Liver (tissue), 9 donors: ENCODE results near the gene DLEC1. TPM values are rescaled to one million over a fixed set of nuclear protein-coding genes. Genes with fewer than 3 reads are reported as not detected.

Source experiments
- DNase-seq: peaks from one replicate; pipeline ENCODE4 v3.0.0-alpha.2; 2017; ENCODE audit warnings: low spot score
- H3K27ac ChIP-seq, 2 donors: one replicate each; pipeline ENCODE4 v1.7.0; 2013; ENCODE audit warnings: inconsistent platforms in 2 of 2, low read length in 2 of 2, control low read depth in 1 of 2, low read depth in 1 of 2, mild to moderate bottlenecking in 1 of 2
- H3K27me3 ChIP-seq, 4 donors: one replicate each; pipeline versions ENCODE4 v1.6.1 to v1.7.0; 2013; ENCODE audit warnings: low read length in 3 of 4, inconsistent platforms in 1 of 4, mild to moderate bottlenecking in 1 of 4, moderate library complexity in 1 of 4; ENCODE audit not compliant: control insufficient read depth in 4 of 4, insufficient read depth in 4 of 4
- H3K36me3 ChIP-seq, 4 donors: one replicate each; pipeline versions ENCODE4 v1.6.1 to v1.7.0; 2013; ENCODE audit warnings: low read length in 3 of 4, mild to moderate bottlenecking in 3 of 4, low read depth in 1 of 4, moderate library complexity in 1 of 4; ENCODE audit not compliant: control insufficient read depth in 4 of 4, insufficient read depth in 3 of 4
- H3K4me1 ChIP-seq, 4 donors: one replicate each; pipeline versions ENCODE4 v1.6.1 to v1.7.0; 2013; ENCODE audit warnings: low read length in 3 of 4, mild to moderate bottlenecking in 3 of 4, moderate library complexity in 1 of 4; ENCODE audit not compliant: control insufficient read depth in 4 of 4, insufficient read depth in 4 of 4
- H3K4me3 ChIP-seq, 3 donors: one replicate each; pipeline versions ENCODE4 v1.6.1 to v1.7.0; 2013; ENCODE audit warnings: low read length in 3 of 3, control low read depth in 1 of 3, low read depth in 1 of 3, mild to moderate bottlenecking in 1 of 3
- H3K9ac ChIP-seq, 2 donors: one replicate each; pipeline ENCODE4 v1.7.0; 2013; ENCODE audit warnings: low read length in 2 of 2, mild to moderate bottlenecking in 2 of 2, moderate library complexity in 2 of 2, control low read depth in 1 of 2, low read depth in 1 of 2
- H3K9me3 ChIP-seq, 4 donors: one replicate each; pipeline versions ENCODE4 v1.6.1 to v1.7.0; 2013; ENCODE audit warnings: low read length in 3 of 4; ENCODE audit not compliant: control insufficient read depth in 4 of 4
- CTCF ChIP-seq: fragments of 150-350 bp; IDR thresholded peaks from 2 replicates; pipeline ENCODE4 v1.5.1; 2017; ENCODE audit warnings: improper control_type of control experiment, low read depth, low read length; ENCODE audit not compliant: missing input control
- EGR1 ChIP-seq, 2 donors: IDR thresholded peaks; 2 replicates each; pipeline ENCODE4 v1.6.1; 2016 to 2018; ENCODE audit warnings: antibody characterized with exemption in 2 of 2, low read depth in 2 of 2
- FOXA1 ChIP-seq: IDR thresholded peaks from 2 replicates; pipeline ENCODE4 v1.6.1; 2016; ENCODE audit warnings: antibody characterized with exemption
- GABPA ChIP-seq, 2 donors: IDR thresholded peaks in 1 of 2; conservative IDR thresholded peaks in 1 of 2; 2 replicates each; pipeline ENCODE4 v1.6.1; 2016; ENCODE audit warnings: antibody characterized with exemption in 2 of 2, mild to moderate bottlenecking in 1 of 2, moderate library complexity in 1 of 2
- HNF4A ChIP-seq, 2 donors: conservative IDR thresholded peaks; 2 replicates each; pipeline ENCODE4 v1.6.1; 2016; ENCODE audit warnings: antibody characterized with exemption in 2 of 2, mild to moderate bottlenecking in 2 of 2
- HNF4G ChIP-seq: IDR thresholded peaks from 2 replicates; pipeline ENCODE4 v1.6.1; 2016; ENCODE audit warnings: antibody characterized with exemption
- JUND ChIP-seq, 2 donors: IDR thresholded peaks; 2 replicates each; pipeline ENCODE4 v1.6.1; 2016; ENCODE audit warnings: antibody characterized with exemption in 2 of 2
- NR2F2 ChIP-seq: IDR thresholded peaks from 2 replicates; pipeline ENCODE4 v1.6.1; 2016; ENCODE audit warnings: antibody characterized with exemption
- RAD21 ChIP-seq, 2 donors: IDR thresholded peaks; 2 replicates each; pipeline ENCODE4 v1.6.1; 2016; ENCODE audit warnings: antibody characterized with exemption in 2 of 2, mild to moderate bottlenecking in 2 of 2
- TAF1 ChIP-seq: conservative IDR thresholded peaks from 2 replicates; pipeline ENCODE4 v1.6.1; 2016; ENCODE audit warnings: antibody characterized with exemption, mild to moderate bottlenecking
- WGBS: extraction: QIAGEN DNeasy Blood & Tissue Kit; methylation state at CpG from one replicate; pipeline ENCODE4 v1.1.7; 2013; 5-methylcytosine and 5-hydroxymethylcytosine counted together
- polyA plus RNA-seq, 2 donors: library from polyadenylated mRNA; stranded (reverse) in 1 of 2; unstranded in 1 of 2; fragments of 200-250 nt in 1 of 2; fragments of >200 nt in 1 of 2; fragmentation: Nextera tagmentation in 1 of 2; extraction: Ambion mirVana in 1 of 2; gene quantifications; one replicate each; pipeline versions ENCODE4 v1.2.1 to v1.2.3, GENCODE V29; 2013 to 2015
- total RNA-seq, 2 donors: library from RNA; depleted of rRNA; stranded (reverse); fragments of >200 nt; gene quantifications; one replicate each; pipeline ENCODE4 v1.2.3, GENCODE V29; 2014
- TF ChIP-seq, protein P1 (sequence below): IDR thresholded peaks from 2 replicates; pipeline ENCODE4 v1.6.1; 2016; ENCODE audit warnings: antibody characterized with exemption, mild to moderate bottlenecking
- donor health status: healthy.
- donor health status: healthy.
- donor health status: healthy.
- donor health status: healthy.
- donor health status: healthy.

The DLEC1 gene
- total and polyA plus RNA-seq, 4 donors: 0.09 to 0.63 (median 0.30) TPM

DNA sequence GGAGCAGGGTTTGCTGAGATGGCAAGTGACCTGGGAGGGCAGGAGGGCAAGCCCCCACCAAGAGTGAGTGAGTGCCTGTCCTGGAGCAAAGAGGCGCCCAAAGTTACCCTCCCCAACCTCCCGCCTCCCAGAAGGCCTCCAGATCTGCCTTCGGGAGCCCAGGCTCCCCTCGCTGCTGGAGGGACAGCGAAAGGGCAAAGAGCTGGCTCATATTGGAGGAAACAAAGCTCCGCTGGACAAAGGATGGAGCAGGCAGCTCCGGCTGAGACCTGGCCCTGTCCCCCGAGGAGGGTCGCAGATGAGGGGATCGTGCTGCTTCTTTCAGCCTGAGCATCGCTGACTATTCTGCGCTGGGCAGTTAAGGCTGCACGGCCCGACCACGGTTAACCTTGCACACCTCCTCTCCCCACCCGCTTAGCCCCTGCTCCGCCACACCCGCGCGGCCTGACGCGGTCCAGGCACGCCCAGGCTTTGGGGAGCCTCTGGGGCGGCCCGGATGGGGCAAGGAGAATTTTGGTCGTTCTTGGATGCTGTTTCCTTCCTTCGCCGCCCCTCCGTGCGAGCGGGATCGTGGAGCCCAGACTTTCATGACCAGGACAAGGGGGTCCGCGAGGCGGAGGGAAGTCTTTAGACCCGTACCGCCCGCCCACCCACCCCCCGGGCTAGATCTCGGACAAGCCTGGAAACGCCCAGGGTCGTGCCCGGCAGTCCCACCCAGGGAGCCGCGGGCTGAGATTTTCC, 10.2 kb upstream of the DLEC1 start:
- DNase-seq: no peak
- WGBS: 31% methylated on average over 45 of the region's 45 CpGs
- Histone ChIP-seq H3K27ac (no peak overlapping the region), H3K36me3 (no peaks in the 10 kb centered on the region), H3K4me1 (peaks cover 0 to 24% (median 12%) of the 10 kb centered on the region in 4 donors), H3K9me3 (no peaks in the 10 kb centered on the region), H3K27me3 (no peaks in the 10 kb centered on the region), H3K9ac (no peak overlapping the region), H3K4me3 (peak overlapping the region in 1 of 3 donors; percentile 54)
- TF ChIP-seq HNF4A (conservative IDR thresholded peaks at IDR 0.05) (no peak), TAF1 (no peak), GABPA (IDR thresholded peaks at IDR 0.05 in 1 of 2, conservative IDR thresholded peaks at IDR 0.05 in 1 of 2) (no peak)

GRCh38 chr3:38029400-38030125, 9.4 kb upstream of the DLEC1 start, which contains the start of gene PLCD1:
PLCD1 (minus strand) TSS chr3:38029642; CDS start chr3:38029539, 103 bp downstream.
- Histone ChIP-seq H3K27me3 (no peaks in the 10 kb centered on the region), H3K9me3 (no peaks in the 10 kb centered on the region), H3K9ac (peak within 1 kb of the TSS; percentile 36 to 51), H3K4me1 (peaks cover 0 to 19% (median 9%) of the 10 kb centered on the region in 4 donors), H3K27ac (no peak within 1 kb of the TSS), H3K36me3 (no peaks in the 10 kb centered on the region), H3K4me3 (peak within 1 kb of the TSS in 2 of 3 donors; percentile 39 to 54)
- WGBS: 3% methylated on average over 75 of the region's 75 CpGs
- peak; percentile 64 for DNase-seq
- TF ChIP-seq RAD21 (IDR thresholded peaks at IDR 0.05) (peak in 1 of 2 donors; percentile 7), CTCF (no peak)

- 54% methylated on average over 8 of the region's 8 CpGs for WGBS
- TF ChIP-seq TAF1 (no peak), JUND (IDR thresholded peaks at IDR 0.05) (no peak), HNF4G (no peak), NR2F2 (no peak), EGR1 (IDR thresholded peaks at IDR 0.05; ENCODE audit: low read depth in 2 of 2) (no peak), FOXA1 (no peak)
- TF ChIP-seq, protein P1, sequence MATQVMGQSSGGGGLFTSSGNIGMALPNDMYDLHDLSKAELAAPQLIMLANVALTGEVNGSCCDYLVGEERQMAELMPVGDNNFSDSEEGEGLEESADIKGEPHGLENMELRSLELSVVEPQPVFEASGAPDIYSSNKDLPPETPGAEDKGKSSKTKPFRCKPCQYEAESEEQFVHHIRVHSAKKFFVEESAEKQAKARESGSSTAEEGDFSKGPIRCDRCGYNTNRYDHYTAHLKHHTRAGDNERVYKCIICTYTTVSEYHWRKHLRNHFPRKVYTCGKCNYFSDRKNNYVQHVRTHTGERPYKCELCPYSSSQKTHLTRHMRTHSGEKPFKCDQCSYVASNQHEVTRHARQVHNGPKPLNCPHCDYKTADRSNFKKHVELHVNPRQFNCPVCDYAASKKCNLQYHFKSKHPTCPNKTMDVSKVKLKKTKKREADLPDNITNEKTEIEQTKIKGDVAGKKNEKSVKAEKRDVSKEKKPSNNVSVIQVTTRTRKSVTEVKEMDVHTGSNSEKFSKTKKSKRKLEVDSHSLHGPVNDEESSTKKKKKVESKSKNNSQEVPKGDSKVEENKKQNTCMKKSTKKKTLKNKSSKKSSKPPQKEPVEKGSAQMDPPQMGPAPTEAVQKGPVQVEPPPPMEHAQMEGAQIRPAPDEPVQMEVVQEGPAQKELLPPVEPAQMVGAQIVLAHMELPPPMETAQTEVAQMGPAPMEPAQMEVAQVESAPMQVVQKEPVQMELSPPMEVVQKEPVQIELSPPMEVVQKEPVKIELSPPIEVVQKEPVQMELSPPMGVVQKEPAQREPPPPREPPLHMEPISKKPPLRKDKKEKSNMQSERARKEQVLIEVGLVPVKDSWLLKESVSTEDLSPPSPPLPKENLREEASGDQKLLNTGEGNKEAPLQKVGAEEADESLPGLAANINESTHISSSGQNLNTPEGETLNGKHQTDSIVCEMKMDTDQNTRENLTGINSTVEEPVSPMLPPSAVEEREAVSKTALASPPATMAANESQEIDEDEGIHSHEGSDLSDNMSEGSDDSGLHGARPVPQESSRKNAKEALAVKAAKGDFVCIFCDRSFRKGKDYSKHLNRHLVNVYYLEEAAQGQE: no peak
- Histone ChIP-seq H3K27me3 (no peaks in the 10 kb centered on the region), H3K4me1 (peaks cover 0 to 14% (median 7%) of the 10 kb centered on the region in 4 donors), H3K9ac (peak overlapping the region; percentile 36 to 51), H3K9me3 (no peaks in the 10 kb centered on the region), H3K27ac (no peak overlapping the region), H3K36me3 (no peaks in the 10 kb centered on the region), H3K4me3 (peak overlapping the region in 2 of 3 donors; percentile 39 to 54)
- no peak for DNase-seq
Observed at GRCh38 chr3:38030126-38031021, 8.6 kb upstream of the DLEC1 start.
